HG02852 (cell line): ENCODE results near the gene INAVA.
A peak's percentile ranks its signal among the peaks of the same experiment; 100 is the strongest.
"Not testable (repeated sequence)": the region's sequence is repeated elsewhere in the genome, so short reads cannot be mapped to it uniquely, and the experiment has no call there.

Experiments used
- ATAC-seq: cut with Tn5 transposase; IDR thresholded peaks from one replicate; pipeline ENCODE4 v1.9.1; 2021; ENCODE audit warnings: mild to moderate bottlenecking, moderate library complexity; ENCODE audit not compliant: unreplicated experiment

Gene INAVA

DNA sequence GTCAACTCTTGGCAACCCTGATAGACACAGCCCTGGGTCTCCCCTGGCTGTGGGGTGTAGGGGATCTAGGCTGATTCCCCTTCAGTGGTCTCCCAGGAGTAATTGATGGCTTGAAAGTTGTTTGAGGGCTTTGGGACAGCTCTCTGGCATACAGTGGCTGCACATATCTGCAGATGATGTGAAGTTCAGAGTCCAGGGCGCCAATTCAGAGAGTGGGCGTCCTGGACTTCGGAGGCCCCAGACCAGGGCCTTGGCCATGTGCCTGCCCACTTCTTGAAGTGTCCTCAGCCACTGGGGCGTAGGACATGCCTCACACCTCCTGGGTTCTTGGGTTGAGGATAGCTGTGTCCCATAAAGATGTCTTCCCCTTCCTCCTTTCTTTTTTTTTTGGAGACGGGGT lies 2.6 kb downstream of the INAVA start:
- ATAC-seq: no peak

DNA sequence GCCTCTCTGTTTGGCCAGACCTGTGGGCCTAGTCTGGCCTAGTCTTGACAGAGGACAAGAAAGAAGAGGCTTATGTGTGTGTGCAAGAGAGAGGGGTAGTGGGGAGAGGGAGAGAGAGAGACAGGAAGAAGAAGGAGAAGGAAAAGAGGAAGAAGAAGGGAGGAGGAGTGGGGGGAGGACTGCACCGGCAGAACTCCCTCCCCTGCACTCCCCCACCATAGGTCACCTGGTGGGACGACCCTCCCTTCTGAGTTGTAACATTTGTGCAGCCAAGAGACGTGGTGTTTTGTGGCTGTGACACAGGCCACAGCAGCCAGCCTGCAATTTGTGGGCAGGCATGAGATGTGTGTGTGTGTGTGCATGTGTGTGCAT lies 4.3 kb downstream of the INAVA start:
- no peak for ATAC-seq

DNA sequence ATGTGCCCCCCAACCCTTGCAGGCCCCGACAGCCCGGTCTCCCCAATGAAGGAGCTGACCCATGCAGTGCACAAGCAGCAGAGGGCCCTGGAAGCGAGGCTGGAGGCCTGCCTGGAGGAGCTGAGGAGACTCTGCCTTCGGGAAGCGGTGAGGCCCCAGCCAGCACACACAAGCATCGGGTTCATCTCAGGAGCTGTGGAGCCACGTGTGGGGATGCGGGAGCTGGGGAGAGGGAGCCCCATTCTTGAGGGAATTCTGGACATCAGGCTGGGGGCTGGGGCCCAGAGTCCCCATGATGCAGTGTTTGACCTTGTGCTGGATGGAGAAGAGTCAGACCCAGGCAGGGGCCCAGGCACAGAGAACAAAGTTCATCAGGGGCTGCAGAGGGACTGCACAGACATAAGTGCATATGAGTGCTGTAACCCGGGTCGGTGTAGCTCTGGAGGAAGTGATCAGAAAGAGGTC lies 4.8 kb downstream of the INAVA start:
- ATAC-seq: no peak

DNA sequence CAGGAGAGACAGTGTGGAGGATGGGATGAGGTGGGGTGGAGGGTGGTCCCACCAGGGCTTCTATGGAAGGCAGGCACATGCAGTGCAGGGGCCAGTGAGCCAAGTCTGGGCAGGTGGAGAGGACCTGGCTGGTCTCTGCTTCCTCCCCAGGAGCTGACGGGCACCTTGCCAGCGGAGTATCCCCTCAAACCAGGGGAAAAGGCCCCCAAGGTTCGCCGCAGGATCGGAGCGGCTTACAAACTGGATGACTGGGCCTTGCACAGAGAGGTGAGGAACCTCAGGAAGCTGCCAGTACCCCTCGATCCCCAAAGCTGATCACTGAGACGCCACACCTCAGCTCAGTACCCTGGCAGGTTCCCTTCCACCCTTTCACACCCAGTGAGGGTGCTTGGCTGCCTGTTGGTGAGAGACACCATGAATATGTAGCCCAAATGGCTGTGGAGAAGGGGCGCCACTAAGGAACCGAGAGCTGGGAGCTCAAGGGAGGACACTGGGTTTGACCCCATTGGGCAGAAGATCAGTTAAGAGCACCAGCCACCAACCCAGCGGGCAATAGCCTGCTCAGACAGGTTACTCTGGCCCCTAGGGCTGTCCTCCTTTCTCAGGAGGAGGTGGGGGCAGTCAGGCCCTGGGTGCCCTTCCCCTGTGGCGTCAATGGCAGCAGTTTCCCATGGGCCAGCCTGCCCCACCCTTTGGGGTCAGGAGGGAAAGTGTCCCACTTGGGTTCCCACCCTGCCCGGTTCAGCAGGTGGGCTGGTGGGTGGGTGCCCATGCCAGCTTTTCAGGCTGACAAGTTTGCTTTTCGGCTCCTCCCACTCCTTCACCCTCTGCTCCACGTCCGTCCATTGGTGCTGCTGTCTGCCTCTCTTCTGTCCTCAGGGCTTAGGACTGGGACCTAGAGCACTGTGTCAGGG lies 5.5 kb downstream of the INAVA start:
- no peak for ATAC-seq

DNA sequence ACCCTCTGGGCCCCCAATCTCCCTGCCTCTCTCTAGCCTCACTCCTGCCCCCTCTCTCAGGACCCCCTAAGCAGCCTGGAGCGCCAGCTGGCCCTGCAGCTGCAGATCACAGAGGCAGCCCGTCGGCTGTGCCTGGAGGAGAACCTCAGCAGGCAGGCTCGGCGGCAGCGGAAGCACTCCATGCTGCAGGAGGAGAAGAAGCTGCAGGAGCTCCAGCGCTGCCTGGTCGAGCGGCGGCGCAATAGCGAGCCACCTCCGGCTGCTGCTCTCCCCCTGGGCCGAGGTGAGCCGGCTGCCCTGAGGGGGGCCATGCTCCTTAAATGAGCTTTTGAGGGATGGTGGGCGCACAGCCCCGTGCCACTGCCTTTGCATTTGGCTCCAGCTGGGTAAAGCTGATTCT lies 6.2 kb downstream of the INAVA start:
- ATAC-seq: no peak

DNA sequence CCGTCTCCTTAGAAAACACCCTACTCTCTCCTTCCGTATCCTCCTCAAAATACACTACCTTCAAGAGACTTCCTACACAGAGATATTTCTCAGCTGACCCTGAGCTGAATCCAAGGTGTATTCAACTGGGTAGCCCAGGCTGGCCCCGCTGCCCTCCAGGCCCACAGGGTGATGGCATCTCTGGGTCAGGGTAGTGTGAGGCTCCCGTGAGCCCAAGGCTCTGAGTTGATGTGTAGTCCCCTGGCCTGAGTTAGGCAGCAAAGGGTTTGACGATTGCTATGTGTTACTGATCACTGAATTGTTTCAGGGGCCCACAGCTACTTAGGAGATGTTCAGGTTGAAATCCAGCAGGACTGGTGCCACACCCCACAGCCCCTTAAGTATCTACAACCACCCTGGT lies 6.7 kb downstream of the INAVA start:
- ATAC-seq: no peak

DNA sequence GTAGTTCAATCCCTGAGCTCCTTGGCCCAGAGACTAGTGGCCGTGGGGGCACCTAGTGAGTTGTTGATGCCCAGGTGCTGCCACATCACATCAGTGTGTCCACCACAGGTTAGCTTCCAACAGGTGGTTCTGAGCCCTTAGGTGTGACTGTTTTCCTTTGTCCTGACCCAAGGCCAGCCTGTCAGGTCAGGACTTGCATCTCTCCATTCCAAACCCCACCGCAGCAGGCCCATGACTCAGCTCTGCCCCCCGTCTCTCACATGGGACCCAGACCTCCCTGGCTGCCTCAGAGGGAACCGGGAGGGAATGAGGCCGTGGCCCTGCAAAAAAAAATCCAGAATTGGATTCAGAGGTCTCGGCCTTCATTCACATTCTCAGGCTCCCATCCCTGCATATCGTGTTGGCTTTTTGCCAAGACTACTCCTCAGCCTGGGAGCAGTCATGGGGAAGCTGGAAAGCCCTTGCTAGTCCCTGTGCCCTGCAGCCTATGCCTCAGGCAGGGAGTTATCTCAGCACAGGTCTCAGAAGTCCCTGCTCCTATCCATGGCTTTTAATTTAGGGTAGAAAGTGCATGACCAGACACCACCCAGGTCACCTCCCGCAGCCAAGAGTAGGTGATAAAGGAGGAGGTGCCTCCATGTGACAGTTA lies 7.2 kb downstream of the INAVA start:
- ATAC-seq: no peak

DNA sequence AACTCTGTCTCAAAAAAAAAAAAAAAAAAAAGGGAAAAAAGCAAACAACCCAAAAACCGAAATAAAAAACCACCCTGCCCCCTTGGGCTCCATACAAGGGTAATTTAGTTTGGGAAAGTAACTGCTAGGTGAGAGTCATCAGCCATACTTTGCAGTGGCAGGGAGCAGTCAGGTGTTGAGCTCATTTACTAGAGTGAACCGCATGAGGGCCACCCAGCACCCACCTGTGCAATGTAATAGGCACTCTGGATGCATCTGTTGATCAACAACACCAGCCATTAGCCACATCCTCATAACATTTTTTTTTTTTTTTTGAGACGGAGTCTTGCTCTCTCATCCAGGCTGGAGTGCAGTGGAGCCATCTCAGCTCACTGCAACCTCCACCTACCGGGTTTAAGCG lies 9.1 kb downstream of the INAVA start:
- ATAC-seq: no peak

DNA sequence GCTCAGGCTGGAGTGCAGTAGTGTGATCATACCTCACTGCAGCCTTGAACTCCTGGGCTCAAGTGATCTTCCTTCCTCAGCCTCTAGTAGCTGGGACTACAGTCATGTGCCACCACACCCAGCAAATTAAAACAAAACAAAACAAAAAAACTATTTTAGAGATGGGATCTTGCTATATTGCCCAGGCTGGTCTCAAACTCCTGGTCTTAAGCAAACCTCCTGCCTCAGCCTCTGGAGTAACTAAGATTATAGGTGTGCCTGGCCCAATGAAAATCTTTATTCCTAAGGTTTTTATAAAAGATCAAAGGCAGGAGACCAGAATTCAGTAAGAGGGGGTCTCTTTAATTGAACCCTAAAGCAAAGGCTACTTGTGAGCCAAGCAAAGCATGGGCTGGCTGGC lies 10.1 kb downstream of the INAVA start:
- no peak for ATAC-seq

DNA sequence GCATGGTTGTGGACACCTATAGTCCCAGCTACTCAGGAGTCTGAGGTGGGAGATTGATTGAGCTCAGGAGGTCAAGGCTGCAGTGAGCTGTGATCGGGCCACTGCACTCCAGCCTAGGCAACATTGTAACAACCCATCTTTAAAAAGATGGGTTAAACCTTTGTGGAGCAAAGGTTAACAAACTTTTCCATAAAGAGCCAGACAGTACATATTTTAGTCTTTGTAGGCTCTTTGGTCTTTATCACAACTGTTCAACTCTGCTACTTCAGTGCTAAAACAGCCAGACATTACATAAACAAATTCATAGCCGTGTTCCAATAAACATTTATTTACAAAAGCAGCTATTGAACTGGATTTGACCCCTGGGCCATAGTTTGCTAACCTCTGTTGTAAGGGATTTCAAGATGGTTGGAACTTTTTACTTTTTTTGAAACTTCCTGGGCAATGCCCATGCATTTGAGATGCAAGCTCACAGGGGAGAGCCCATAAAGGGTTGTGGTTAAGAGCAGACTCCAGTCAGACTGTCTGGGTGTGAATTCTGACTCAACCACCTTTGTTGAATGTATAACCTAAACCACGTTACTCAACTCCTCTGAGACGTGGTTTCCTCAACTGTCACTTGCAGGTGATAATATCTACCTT lies 10.8 kb downstream of the INAVA start:
- ATAC-seq: peak; percentile 60

DNA sequence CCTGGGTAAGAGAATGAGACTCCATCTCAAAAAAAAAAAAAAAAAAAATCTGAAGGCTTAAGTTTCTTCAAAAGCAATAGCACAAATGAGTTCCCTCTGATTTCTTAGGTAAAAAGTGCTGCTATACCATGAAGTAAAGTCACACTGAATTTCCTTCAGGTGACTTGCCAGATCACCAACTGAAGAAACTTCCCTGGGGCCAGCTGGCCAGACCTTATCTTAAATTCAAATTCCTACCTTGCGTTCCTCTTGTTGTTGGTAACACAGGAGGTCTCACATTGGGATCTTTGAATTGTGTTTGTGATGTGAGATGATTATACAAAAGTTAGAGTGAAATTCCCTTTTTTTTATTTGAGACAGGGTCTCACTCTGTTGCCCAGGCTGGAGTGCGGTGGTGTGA lies 11.8 kb downstream of the INAVA start:
- ATAC-seq: no peak

DNA sequence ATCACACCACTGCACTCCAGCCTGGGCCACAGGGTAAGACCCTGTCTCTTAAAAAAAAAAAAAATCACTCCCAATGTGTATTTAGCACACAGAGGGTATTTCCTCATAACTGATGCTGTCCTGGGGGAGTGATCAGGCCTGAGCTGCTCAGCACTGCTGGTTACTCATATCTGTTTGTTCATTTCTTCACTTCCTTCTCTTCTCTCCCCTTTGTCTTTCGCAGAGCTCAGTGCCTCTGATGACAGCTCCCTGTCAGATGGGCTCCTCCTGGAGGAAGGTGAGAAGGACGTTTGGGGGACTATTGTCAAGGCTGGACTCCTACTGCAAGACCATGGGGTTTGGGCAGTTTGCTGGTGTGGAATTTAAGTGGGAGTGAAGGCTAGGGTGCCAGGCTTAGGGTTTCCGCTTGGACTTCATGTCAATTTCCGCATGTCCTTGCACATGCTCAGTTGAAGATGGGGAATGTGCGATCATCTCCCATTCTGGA lies 13.0 kb downstream of the INAVA start:
- peak; percentile 67 for ATAC-seq

DNA sequence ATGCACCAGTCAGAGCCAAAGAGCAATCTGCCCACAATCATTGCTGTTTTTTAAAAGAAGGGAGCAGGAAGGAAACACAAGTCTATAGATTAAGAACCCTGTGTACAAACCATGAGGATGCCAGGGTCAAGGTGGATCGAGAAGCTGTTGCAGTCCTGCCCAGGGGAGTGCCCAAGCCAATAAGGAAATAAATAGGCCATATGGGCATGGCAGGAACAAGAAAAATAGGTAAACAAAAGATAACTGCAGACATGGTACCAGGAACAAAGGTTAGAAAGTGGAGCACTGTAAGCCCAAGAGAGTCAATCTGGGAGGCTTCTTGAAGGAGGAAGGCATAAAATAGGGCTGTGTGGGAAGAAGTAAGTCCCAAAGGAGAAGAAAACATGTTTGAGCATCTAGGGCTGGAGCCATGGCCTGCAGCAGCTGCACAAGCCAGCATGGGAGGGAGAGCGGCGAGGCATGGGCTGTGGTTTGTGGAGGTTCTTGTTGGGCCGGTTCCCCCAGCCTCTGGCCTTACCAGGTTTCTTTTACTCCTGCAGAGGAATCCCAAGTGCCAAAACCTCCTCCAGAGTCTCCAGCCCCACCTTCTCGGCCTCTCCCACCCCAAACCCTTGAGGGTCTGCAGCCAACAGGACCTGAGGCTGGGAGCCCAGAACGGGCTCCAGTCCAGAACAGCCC lies 13.6 kb downstream of the INAVA start:
- no peak for ATAC-seq

DNA sequence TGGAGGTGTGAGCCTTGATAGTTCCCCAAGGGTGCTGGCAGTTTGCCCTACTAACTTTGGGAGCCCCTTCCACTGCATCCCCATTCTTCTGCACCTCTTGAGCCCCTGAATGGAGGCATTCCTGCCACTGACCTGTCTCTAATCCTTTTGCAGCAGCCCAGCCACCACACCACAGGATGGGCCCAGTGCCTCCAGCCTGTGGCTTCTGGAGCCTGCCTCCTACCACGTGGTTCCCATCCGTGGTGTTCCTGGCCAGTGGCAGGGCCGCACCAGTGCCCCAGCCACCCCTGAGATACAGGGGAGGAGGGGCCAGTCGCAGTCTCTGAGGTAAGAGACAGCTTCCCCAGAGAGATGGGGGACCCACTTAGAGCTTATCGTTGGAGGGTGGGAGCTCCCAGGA lies 14.4 kb downstream of the INAVA start:
- no peak for ATAC-seq

DNA sequence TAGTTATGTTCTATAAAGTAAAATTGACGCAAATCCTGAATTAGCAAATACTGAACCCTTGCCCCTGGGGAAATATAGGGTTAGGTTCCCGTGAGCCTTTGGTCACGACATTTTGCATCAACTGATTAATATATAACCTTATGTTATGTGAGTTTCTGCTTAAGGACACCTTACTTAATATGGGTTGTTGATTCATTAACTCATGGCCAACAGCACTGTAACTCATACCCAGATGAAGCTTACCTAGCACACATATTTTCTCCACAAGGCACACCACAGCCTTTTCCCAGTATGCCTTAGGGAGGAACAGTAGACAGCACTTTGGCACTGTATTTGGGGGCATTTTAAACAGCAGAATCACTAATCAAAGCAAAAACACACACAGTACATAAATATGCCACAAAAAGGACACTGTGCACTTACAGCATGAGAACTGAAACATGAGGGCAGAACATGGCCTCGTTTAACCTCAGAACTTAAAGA lies 15.1 kb downstream of the INAVA start:
- no peak for ATAC-seq

DNA sequence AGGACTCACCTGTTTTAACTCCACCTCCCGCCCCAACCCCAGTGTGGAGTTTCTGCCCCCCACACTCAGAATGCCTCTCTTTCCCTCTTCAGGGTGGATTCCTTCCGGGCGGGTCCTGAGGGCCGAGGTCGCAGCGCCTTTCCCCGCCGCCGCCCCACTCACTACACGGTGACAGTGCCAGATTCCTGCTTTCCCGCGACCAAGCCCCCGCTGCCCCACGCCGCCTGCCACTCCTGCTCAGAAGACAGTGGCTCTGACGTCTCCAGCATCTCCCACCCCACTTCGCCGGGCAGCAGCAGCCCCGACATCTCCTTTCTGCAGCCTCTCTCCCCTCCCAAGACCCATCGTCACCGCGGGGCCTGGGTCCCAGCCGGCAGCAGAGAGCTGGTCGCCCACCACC lies 16.7 kb downstream of the INAVA start:
- no peak for ATAC-seq

DNA sequence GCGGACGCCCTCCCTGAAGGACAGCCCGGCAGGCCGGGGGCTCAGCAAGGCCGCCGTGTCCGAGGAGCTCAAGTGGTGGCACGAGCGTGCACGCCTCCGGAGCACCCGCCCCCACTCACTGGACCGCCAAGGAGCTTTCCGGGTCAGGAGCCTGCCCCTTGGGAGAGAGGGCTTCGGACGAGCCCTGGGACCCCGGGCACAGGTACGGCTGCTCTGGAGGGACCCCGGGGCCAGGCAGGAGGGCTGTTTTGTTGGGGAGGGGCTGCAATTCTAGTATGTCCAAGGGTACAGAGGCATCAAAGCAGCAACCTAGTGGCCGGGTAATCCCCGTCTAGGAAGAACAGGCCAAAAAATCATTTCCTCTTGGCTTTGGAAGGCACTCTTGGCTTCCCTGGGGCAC lies 17.2 kb downstream of the INAVA start:
- ATAC-seq: not testable (repeated sequence)

DNA sequence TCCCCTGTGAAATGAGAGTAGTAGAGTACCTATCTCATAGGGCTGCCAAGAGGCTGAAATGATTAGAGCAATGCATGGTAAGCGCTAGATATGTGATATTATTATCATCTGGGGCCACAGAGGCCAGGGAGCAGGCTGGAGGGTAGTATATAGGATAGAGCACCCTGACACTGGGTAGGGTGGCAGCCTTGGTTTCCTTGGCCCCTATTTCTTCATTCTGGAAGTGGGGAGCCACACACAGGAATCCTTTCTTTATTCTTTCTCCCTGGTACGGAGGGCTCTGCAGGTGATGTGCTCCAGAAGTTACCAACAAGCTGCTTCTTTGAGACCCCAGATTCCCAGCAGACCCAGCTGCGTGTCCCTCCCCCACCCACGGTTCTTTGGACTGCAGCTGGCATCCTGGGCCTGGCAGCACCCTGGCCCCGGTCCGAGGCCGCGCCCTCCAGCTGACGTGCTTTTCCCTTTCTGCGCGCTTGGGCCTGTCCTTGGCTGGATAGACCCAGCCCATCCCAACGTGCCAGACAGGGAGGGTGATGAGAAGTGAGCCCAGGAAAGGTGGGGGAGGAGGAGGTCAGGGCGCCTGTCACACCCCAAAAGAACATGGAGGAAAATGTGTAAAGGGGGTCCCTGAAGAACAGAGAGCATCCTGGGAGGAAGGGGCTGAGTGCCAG lies 18.2 kb downstream of the INAVA start:
- no peak for ATAC-seq

DNA sequence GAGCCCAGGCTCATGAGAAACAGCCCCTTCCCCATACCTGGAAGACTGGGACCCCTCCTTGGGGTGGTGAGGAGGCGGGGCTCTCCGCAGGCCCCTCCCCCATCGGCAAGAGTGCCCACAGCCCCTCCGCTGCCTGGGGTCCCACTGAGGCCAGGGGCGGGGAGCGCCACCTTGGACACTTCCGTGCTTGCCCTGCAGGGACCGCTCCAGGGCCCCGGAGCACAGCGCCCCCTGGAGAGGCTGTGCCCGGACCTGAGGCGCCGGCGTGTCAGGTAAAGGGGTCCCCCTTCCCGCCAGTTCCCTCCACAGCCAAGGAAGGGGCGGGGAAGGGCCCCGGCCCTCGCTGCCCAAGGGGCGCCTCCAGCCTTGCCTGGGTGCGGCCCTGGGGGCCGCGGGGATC lies 21.5 kb downstream of the INAVA start:
- ATAC-seq: no peak

DNA sequence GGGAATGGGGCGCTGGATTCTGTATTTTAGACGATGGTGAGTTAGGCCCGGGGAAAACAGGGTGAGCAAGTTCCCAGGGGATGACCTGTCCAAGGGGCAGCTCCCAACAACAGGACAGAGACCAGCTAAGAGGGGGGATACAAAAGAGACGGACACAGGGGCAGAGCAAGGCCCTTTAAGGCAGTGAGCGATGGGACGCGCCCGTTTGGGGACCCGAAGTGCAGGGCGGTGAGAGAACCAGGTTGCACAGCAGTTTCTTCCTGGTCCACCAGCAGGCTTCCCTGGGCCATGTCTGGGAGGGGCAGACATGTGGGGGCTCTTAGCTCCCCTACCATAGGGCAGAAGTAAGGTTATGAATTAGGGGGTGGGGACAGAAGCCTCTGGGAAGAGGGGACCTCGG lies 22.0 kb downstream of the INAVA start:
- ATAC-seq: no peak
